GM18508 (cell line): ENCODE measurements around the gene CRACR2B.

ENCODE experiments used
- ATAC-seq: cut with Tn5 transposase; IDR thresholded peaks from one replicate; pipeline ENCODE4 v1.9.1; 2021; ENCODE audit warnings: moderate number of reproducible peaks; ENCODE audit not compliant: insufficient read depth, unreplicated experiment

The CRACR2B gene

DNA sequence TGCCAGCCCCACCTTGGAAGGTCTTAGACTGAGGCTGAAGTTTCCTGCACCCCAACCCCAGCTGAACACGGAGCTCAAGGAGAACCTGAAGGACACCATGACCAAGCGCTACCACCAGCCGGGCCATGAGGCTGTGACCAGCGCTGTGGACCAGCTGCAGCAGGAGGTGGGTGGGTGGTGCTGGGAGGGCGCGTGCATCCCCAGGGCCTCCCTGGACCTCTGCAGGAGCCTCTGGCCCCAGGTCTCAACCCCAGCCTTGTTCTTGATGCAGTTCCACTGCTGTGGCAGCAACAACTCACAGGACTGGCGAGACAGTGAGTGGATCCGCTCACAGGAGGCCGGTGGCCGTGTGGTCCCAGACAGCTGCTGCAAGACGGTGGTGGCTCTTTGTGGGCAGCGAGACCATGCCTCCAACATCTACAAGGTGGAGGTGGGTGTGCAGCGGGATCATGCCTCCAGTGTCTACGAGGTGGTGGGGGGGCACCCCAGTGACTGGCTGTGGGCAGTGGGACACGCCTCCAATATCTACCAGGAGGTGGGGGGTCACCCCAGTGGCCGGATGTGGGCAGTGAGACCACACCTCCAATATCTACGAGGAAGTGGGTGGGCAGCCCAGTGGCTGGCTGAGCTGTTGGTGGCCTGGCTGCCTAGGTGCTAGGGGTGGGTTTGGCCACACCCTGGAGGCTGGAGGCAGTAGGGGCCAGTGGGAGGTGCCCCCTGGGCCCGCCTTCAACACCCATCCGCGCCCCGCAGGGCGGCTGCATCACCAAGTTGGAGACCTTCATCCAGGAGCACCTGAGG, 9.7 kb downstream of the CRACR2B start:
- no peak for ATAC-seq

- ATAC-seq: no peak
Observed at GRCh38 chr11:837990-838307, 10.2 kb downstream of the CRACR2B start.

DNA sequence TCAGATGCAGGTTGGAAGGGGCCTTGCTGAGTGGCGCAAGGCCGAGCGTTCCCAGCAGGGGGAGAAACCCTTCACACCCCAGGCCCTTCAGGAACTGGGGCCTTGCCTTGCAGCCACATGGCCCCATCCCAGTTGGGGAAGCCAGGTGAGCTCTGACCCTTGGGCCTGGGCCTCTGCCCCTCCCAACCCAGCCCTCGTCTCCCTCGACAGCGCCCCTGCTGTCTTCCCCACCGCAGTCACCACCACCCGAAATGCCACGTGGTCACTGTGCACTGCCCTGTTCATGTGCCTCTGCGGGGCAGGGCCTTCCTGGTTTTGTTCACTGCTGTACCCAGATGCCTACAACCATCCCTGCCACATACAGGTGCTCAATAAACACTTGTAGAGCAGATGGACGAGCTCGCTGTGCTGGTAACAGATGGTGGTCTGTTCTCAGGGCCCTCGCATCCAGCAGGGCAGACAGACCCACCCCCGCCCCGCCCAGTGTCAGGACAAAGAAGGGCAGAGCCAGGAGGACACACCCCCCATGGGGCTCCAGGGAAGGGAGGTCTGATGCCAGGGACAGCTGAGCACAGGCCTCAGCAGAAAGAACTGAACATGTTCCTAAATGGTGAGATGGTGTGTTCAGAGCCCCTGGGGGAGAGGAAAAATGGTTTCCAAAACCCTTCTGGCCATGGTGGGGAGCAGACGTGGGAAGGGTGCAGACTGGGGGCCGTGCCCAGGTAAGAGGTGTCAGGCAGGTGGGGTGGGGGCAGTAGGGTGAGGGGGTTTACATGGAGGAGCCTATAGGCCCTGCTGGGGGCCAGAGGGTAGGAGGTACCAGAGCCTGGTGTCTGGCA, 10.9 kb downstream of the CRACR2B start:
- ATAC-seq: no peak

GRCh38 chr11:839280-839623, 11.5 kb downstream of the CRACR2B start:
- no peak for ATAC-seq

- ATAC-seq: no peak
Observed at GRCh38 chr11:839875-840617, 12.3 kb downstream of the CRACR2B start.

GRCh38 chr11:841981-842369, 14.3 kb downstream of the CRACR2B start:
- ATAC-seq: no peak

DNA sequence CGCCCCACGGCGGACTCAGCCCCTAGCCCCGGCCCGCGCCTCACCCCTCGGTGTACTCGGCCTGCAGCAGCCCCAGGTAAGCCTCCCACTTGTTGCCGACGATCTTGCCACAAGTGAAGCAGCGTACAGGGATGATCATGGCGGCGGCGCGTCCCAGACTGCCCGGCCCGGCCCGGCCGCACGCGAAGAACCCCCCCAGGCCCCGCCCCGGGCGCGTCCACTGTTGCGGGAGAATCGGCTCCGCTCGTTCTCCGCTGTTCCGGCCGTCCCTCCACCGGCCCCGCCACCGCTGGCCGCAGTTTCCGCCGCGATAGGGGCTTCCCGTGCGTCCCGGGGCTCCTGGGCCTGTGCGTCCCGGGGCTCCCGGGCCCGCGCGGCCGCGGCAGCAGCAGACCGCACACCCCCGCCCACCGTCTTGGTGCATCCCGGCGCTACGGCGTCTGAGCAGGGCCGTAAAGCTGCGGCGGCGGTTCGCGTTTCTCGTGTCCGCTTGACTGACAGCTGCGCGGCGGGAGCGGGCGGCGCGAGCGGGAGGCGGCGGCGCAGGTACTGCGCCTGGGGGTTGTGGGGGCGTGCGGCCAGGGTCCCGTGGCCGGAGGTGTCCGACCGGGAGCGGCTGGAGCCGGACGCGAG, 14.8 kb downstream of the CRACR2B start, which contains the start of the genes POLR2L and TSPAN4:
TSS of gene POLR2L (minus strand) at position 160 of the 633 bp plus-strand sequence. CDS start at position 139, 21 bp downstream.
TSS of gene TSPAN4 (plus strand) at position 483 of the 633 bp plus-strand sequence. CDS start 7,453 bp downstream, outside the sequence.
- ATAC-seq: no peak

DNA sequence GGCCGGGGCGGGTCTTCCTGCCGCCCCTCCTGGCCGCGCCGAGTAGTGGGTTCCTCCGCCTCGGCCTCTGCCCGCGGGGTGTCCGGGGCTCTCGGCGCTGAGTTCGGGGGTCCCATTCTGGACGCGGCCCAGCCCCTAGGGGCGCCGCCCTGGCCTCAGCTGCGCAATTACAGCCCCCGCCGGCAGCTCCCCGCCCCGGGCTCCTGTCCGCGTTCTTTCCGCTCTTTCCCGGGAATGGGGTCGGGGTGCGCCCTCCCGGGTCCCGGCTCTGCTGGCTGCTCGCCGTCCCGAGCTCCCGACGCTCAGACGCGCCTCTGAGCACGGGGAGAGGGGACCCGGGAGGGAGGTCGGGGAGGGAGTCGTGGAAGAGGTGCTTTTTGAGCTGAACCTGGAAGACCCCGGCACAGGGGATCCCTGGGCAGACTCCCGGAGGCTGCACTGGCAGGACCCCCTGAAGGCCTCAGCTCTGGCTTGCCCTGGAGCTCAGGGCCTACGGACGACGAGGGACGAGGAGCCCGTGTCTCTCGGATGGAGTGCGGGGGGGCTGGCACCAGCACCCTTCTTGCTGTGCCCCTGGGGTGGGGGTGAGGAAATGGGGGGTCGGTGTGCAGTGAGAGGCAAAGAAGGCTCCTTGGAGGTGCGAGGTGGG, 15.5 kb downstream of the CRACR2B start:
- ATAC-seq: no peak

DNA sequence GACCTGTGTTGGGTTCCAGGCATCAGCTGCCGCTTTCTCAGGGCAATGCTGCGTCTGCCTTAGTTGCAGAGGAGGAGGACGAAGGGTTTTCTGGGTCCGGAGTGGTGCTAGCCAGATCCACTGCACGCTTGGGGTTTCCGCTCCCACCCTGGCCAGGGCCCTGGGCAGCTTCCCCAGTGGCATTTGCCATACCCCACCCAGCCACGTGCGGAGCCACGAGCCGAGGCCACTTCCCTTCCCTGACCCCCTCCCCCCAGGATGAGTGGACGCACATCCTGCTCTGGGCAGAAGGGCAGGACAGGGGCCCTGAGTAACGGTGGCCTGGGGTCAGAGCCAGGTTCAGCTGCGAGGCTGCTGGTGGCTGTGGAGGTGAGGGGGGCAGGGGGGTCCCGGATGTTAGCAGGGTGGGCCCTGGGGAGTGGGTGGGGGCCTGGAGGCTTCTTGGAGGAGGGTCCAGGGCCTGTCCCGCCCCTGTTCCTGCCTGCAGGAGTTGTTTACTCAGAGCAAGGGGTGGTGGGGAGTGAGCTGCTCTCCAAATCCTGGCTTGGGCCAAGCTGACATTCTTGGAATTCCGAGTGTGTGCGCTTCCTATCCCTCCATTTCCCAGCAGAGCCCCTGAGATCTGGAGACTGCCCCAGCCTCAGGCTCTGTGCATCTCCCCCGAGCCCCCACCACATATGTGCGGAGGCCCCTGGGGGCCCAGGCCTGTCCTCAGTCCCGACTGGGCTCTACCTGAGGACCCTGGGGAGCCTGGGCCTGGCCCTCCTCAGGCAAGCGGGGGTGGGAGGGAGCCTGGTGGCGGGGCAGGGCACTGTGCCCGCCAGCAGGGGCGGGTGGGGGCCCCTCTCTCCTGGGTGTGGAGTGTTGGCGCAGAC, 16.3 kb downstream of the CRACR2B start:
- ATAC-seq: no peak

DNA sequence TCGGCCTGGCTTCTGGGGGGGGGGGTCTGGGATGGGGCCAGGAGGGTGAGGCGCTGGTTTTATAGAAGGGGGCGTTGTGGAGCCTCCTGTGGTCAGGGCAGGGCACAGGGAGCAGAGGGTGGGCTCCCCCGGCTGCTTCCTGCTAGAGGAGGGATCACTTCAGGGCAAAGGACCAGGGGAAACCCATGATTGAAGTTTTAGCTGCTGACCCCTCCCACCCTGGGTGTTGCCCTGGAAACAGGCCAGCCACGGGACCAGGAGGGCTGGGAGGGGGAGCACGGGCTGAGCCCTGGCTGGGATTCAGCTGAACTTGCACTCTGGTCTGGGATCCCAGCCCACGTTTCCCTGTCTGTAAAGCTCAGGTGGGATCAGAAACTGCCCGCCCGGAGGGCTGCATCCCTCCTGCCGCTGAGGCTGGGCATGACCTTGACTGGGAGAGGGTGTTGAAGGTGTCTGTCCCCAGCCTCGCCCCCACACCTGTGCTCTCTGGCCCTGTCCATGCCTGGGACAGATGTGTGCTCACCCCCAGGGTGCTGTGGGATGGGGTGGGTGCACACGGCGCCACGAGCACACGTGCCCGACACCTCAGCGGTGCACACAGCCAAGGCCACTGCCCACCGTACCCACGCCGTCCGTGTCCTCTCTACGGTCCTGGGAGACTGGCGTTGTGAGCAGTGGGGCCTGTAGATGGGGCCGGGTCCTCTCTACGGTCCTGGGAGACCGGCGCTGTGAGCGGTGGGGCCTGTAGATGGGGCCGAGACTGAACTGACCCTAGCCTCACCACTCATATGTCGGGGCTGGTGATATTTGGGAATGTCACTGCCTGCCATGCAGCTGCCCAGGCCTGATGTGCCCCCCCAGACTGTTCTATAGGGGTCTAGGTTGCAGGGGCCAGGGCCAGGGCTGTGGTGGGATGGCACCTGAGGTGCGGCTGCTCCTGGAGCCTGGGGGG, 17.2 kb downstream of the CRACR2B start:
- ATAC-seq: no peak

- no peak for ATAC-seq
Observed at GRCh38 chr11:845872-846495, 18.3 kb downstream of the CRACR2B start.

DNA sequence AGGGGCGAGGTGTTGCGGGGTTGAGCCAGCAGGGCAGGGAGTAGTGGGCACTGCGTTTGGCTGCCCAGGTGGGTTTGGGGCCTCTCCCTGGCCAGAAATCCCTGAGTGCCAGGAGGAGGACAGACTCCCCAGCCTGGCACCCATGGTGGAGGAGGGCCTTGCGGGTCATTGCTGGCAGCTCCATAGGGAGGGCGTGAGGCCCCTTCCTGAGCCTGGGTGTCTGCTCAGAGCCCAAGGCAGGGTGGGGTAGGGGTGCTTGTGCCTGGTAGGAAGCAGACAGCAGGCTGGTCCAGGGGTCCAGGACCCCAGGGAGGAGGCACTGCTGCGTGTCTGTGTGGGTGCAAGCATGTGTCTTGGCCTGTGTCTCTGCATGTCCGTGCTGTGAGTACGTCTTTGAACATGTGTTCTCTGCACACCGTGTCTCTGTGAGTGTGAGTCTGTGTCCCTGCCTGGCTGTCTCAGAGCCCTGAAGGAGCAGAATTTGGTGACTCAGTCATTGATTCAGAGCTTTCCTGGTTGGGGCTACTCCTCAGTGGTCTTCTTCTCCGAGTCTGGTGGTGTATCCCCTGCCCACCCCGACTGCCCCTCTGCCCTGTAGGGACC, 18.9 kb downstream of the CRACR2B start:
- no peak for ATAC-seq

DNA sequence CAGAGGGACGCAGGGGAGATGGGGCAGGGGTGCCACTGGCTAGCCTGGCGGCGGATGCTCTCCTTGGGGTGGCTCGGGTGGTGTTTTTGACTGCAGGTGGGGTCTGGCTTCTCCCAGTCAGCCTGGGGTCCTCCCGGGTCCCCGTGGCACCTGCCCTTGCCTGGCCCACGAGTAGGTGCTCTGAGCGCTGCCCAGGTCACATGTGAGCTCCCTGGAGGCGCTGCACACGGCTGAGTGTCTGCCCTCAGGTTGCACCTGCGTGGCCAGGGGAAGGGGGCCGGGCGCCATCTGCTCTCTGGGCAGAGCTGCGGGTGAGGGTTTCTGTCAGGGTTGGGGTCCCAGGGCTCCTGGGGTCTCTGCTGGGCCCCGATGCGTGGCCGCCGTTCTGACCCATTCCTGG, 20.2 kb downstream of the CRACR2B start:
- ATAC-seq: no peak

- ATAC-seq: no peak
Observed at GRCh38 chr11:848380-848931, 20.7 kb downstream of the CRACR2B start.

DNA sequence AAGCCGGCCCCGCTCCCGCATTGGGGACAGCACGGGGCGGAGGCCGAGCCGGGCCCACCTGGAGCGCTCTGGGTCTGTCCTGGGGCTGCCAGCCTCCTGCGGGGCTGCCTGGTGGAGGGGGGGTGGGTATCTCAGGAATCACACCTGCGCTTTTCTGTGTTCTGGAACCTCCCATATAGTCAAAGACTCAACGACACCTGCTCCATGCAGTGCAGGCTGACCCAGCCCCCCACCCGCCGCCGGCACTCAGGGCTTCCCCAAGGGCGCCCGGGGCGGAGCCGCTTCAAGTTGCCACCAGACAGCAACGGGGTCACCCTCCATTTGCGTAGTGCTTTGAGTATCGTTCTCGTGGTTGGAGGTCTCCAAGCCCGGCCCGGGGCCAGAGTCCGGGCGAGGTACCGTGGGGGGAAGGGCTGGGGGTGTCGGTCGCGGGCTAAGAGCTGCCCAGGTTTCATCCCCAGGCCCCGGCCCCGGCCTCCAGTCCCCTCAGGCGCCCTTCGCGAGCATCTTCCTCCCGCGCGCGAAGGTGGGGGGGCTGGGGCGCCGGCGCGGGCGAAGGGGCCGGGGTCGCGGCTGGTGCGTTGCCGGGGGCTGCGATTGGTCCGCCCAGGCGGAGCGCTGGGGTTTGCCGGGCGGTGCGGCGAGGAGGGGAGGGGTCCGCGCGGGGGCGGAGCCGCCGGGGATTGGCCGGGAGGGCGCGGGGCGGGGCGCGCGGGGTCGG, 21.5 kb downstream of the CRACR2B start:
- no peak for ATAC-seq
